Heart left ventricle (tissue), 13 donors: ENCODE results near the gene ABCB4.

Experiments
- CTCF ChIP-seq, 12 donors: fragments of 200-600 bp; sonication (generic) in 4 of 12; IDR thresholded peaks; one replicate each; pipeline versions ENCODE4 v1.5.0 to v1.8.0; 2018 to 2022; ENCODE audit warnings: antibody characterized with exemption in 12 of 12, mild to moderate bottlenecking in 5 of 12
- POLR2A ChIP-seq, 2 donors: fragments of 450-650 bp; IDR thresholded peaks; one replicate each; pipeline ENCODE4 v1.6.1; 2017; ENCODE audit warnings: antibody characterized with exemption in 2 of 2, mild to moderate bottlenecking in 2 of 2, moderate library complexity in 2 of 2
- donor health status: ischemic (EF 13 %, LVEDD 7.1; RV severe dilation, severe dysfunction).
- donor health status: DM: no; HTN: yes; CAD: no.
- donor health status: DM: no; HTN: no; CAD: no.
- donor health status: ischemic (EF 25% LVEDD 6.9; RV normal size, moderate dysfunction).
- donor health status: ischemic (EF 25% LVEDD 5.7; RV mildly dilated, moderate dysfunction).
- donor health status: ischemic (EF 35%, LVEDD 5.7; RV mildly dilated, moderate dysfunction).
- donor health status: nonischemic (EF 11% LVEDD 7.7; RV severe dilation, severe dysfunction).
- donor health status: DM: yes; HTN: yes; CAD: no.
- donor health status: PGD.
- donor health status: ischemic (EF 29% LVEDD 5.4; RV normal size, mild dysfunction).
- donor health status: nonischemic (EF 23%, LVEDD 6.1; RV moderate dilation, normal function).

GRCh38 chr7:87395442-87396020 lies 79.9 kb downstream of the ABCB4 start:
- TF ChIP-seq POLR2A (IDR thresholded peaks at IDR 0.05) (no peak), CTCF (IDR thresholded peaks at IDR 0.05) (no peak)
